ENCODE results near the gene PIP5K1A.

Gene PIP5K1A

DNA sequence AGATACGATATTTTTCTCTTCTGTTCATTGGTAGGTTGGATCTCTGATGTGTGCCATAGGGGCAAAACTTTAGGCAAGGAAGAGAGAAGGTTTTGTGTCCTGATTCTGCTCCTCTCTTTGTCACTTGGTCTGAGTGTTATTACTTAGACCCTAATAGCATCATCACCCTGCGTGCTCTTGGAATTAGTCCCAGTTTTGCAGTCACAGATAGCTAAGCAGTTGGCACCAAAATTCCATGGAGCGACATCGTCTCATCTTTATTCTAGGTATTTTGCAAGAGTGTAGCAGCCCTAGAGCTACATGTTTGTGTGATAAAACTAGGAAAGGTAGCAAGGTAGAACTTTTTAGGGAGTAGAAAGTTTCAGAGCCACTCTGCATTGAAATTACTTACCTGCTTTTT is 23.8 kb downstream of the PIP5K1A start:
- H3K27ac ChIP-seq (ENCODE audit: low read depth, low read length): no peak overlapping the region
- peaks cover 5% of the 10 kb centered on the region; the same call in 1 of the 2 replicates for H3F3A ChIP-seq (ENCODE audit: insufficient read depth)
- H4K20me1 ChIP-seq (ENCODE audit: low read depth, low read length): peaks cover 13% of the 10 kb centered on the region; the same call in 1 of the 2 replicates
- no peak overlapping the region for H2AFZ ChIP-seq (ENCODE audit: low read depth, low read length, severe bottlenecking)
- no peaks in the 10 kb centered on the region for H3K27me3 ChIP-seq (ENCODE audit: low read length)
- H3K9me2 ChIP-seq (replicated peaks; ENCODE audit: insufficient read depth, low read length): no peaks in the 10 kb centered on the region
- H3K4me3 ChIP-seq (ENCODE audit: insufficient read depth, low read length, poor library complexity, severe bottlenecking): no peak overlapping the region
- TF ChIP-seq, protein P1, sequence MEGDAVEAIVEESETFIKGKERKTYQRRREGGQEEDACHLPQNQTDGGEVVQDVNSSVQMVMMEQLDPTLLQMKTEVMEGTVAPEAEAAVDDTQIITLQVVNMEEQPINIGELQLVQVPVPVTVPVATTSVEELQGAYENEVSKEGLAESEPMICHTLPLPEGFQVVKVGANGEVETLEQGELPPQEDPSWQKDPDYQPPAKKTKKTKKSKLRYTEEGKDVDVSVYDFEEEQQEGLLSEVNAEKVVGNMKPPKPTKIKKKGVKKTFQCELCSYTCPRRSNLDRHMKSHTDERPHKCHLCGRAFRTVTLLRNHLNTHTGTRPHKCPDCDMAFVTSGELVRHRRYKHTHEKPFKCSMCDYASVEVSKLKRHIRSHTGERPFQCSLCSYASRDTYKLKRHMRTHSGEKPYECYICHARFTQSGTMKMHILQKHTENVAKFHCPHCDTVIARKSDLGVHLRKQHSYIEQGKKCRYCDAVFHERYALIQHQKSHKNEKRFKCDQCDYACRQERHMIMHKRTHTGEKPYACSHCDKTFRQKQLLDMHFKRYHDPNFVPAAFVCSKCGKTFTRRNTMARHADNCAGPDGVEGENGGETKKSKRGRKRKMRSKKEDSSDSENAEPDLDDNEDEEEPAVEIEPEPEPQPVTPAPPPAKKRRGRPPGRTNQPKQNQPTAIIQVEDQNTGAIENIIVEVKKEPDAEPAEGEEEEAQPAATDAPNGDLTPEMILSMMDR (IDR thresholded peaks at IDR 0.05; ENCODE audit: insufficient read depth, low read length, poor library complexity, severe bottlenecking): no peak
- no peak for TF ChIP-seq EZH2phosphoT487 (conservative IDR thresholded peaks at IDR 0.05; ENCODE audit: low read length)
- H3K79me2 ChIP-seq (ENCODE audit: insufficient read depth, low read length): peaks cover 72% of the 10 kb centered on the region
- H3K4me2 ChIP-seq (ENCODE audit: low read depth, low read length, poor library complexity, severe bottlenecking): no peak overlapping the region
- H3K9me3 ChIP-seq (ENCODE audit: insufficient read depth, low read length): no peaks in the 10 kb centered on the region
- no peak overlapping the region for H3K9ac ChIP-seq (ENCODE audit: low read length)
- peaks cover 10% of the 10 kb centered on the region; the same call in 1 of the 2 replicates for H3K36me3 ChIP-seq (ENCODE audit: low read length)

DNA sequence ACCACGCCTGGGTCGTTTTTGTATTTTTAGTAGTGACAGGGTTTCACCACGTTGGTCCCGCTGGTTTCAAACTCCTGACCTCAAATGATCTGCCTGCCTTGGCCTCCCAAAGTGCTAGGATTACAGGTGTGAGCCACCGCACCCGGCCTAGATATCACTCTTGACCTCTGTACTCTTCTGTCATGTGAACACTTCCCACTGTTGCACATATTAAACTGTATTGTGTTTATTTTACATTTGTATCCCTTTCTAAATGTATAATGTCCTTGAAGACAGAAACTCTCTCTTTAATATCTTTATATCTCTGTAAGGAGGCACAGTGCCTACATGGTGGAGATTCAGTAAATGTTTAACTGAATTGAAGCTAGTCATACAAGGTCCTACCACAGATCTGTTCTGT is 36.9 kb downstream of the PIP5K1A start:
- Histone ChIP-seq H3K4me3 (ENCODE audit: insufficient read depth, low read length, poor library complexity, severe bottlenecking) (no peak overlapping the region), H3K27me3 (ENCODE audit: low read length) (no peaks in the 10 kb centered on the region), H3K36me3 (ENCODE audit: low read length) (peaks cover 49% of the 10 kb centered on the region), H3K9me2 (replicated peaks; ENCODE audit: insufficient read depth, low read length) (no peaks in the 10 kb centered on the region), H3K4me2 (ENCODE audit: low read depth, low read length, poor library complexity, severe bottlenecking) (no peak overlapping the region), H3K9me3 (ENCODE audit: insufficient read depth, low read length) (no peaks in the 10 kb centered on the region), H3K9ac (ENCODE audit: low read length) (no peak overlapping the region), H3F3A (ENCODE audit: insufficient read depth) (no peaks in the 10 kb centered on the region), H3K27ac (ENCODE audit: low read depth, low read length) (no peak overlapping the region), H4K20me1 (ENCODE audit: low read depth, low read length) (no peaks in the 10 kb centered on the region), H3K79me2 (ENCODE audit: insufficient read depth, low read length) (no peaks in the 10 kb centered on the region), H2AFZ (ENCODE audit: low read depth, low read length, severe bottlenecking) (no peak overlapping the region)
- TF ChIP-seq EZH2phosphoT487 (conservative IDR thresholded peaks at IDR 0.05; ENCODE audit: low read length): no peak
- TF ChIP-seq, protein P1 (IDR thresholded peaks at IDR 0.05; ENCODE audit: insufficient read depth, low read length, poor library complexity, severe bottlenecking): no peak

DNA sequence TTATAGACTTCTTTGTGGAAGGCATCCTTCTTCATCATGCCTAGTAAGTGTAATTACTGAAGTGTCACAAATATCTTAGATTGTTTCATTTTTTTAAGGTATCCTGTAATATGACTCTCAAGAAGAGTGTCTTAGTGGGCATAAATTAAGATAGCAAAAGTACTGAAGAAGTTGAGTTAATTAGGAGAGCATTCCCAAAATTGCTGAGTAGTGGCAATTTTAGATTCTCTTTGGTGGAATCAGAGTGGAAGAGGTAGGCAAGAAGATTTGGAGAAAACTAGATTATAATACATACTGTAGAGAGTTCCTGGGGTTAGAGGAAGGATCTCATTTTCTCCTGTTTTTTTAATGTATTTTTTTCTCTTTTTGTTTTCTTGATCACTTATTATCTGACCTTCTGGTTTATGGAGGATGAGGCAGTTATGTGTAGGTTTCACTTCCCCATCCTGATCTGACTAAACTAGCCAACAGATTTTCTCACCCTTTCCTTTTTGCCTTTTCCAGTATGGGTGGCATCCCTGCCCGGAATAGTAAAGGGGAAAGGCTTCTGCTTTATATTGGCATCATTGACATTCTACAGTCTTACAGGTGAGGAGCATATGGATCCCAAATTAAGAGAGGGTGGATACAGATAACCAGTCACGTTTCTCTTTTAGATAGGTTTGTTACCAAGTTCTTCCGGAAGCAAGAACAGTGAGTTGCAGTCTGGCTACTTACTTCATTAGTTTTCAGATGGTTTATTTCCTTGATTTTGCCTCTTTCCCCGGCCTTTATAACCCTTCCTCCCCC is 39.5 kb downstream of the PIP5K1A start:
- no peaks in the 10 kb centered on the region for H4K20me1 ChIP-seq (ENCODE audit: low read depth, low read length)
- no peaks in the 10 kb centered on the region for H3K27me3 ChIP-seq (ENCODE audit: low read length)
- H3F3A ChIP-seq (ENCODE audit: insufficient read depth): no peaks in the 10 kb centered on the region
- no peaks in the 10 kb centered on the region for H3K9me2 ChIP-seq (replicated peaks; ENCODE audit: insufficient read depth, low read length)
- no peak overlapping the region for H2AFZ ChIP-seq (ENCODE audit: low read depth, low read length, severe bottlenecking)
- H3K27ac ChIP-seq (ENCODE audit: low read depth, low read length): no peak overlapping the region
- H3K79me2 ChIP-seq (ENCODE audit: insufficient read depth, low read length): no peaks in the 10 kb centered on the region
- H3K36me3 ChIP-seq (ENCODE audit: low read length): peaks cover 47% of the 10 kb centered on the region
- no peak overlapping the region for H3K9ac ChIP-seq (ENCODE audit: low read length)
- H3K4me3 ChIP-seq (ENCODE audit: insufficient read depth, low read length, poor library complexity, severe bottlenecking): no peak overlapping the region
- no peaks in the 10 kb centered on the region for H3K9me3 ChIP-seq (ENCODE audit: insufficient read depth, low read length)
- TF ChIP-seq EZH2phosphoT487 (conservative IDR thresholded peaks at IDR 0.05; ENCODE audit: low read length): no peak
- no peak overlapping the region for H3K4me2 ChIP-seq (ENCODE audit: low read depth, low read length, poor library complexity, severe bottlenecking)

DNA sequence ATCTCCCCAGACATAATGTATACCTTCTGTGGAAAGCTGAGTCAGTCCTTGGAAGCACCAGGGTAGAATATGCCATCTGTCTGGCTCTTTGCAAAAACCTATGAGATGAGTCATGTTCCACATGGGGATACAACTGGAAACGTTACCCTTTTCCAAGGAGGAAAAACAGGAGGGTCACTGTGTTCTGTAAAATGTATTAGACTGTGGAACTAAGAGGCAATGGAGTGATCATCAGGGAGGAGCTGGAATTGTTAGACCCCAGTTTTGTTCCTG is 40.1 kb downstream of the PIP5K1A start:
- Histone ChIP-seq H3K27ac (ENCODE audit: low read depth, low read length) (no peak overlapping the region), H3K9ac (ENCODE audit: low read length) (no peak overlapping the region), H3K36me3 (ENCODE audit: low read length) (peaks cover 49% of the 10 kb centered on the region), H3K4me2 (ENCODE audit: low read depth, low read length, poor library complexity, severe bottlenecking) (no peak overlapping the region), H3K27me3 (ENCODE audit: low read length) (no peaks in the 10 kb centered on the region), H2AFZ (ENCODE audit: low read depth, low read length, severe bottlenecking) (no peak overlapping the region), H3K4me3 (ENCODE audit: insufficient read depth, low read length, poor library complexity, severe bottlenecking) (no peak overlapping the region), H3K9me2 (replicated peaks; ENCODE audit: insufficient read depth, low read length) (no peaks in the 10 kb centered on the region), H3F3A (ENCODE audit: insufficient read depth) (no peaks in the 10 kb centered on the region), H3K79me2 (ENCODE audit: insufficient read depth, low read length) (no peaks in the 10 kb centered on the region), H3K9me3 (ENCODE audit: insufficient read depth, low read length) (no peaks in the 10 kb centered on the region), H4K20me1 (ENCODE audit: low read depth, low read length) (no peaks in the 10 kb centered on the region)
- TF ChIP-seq, protein P1 (IDR thresholded peaks at IDR 0.05; ENCODE audit: insufficient read depth, low read length, poor library complexity, severe bottlenecking): no peak
- TF ChIP-seq EZH2phosphoT487 (conservative IDR thresholded peaks at IDR 0.05; ENCODE audit: low read length): no peak
